ENCODE results near the gene AGMO.

The AGMO gene

GRCh38 chr7:15504351-15504750 is 57.5 kb downstream of the AGMO start:
- in situ Hi-C loops (cut with MboI; ENCODE audit: low sequenced_read_pairs), result no loop called here

DNA sequence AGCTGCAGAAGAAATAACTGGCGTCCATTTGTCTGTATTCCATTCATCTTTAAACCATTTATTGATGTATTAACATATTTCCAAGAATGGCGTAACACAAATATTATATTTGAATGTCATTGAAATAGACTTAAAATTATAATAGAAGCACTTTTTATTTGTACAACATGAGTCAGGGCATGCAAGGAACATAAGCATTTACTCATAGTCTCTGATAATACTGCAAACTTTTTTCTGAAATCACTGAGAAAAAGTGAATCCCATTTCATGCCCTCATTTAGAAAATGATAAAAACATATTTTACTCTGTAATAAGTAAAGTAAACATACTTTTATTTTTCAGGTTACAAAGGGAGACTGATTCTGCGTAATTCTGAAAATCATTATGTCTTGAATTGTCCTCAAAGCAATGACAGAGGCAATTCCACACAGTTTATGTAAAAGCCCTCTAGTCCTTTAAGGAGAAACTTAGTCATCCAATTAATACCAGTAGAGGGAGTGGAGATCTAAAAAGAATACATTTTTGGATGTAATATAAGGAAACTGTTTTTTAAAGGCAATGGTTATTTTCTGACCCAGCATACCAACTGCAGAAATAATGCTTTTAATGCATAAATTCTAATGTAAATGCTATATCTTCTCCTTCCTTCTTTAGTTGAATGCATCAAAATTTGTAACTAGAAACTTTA is 58.1 kb downstream of the AGMO start:
- in situ Hi-C loops (cut with MboI; ENCODE audit: low sequenced_read_pairs), result no loop called here

GRCh38 chr7:15498465-15498864 is 63.4 kb downstream of the AGMO start:
- in situ Hi-C loops (cut with MboI; ENCODE audit: low sequenced_read_pairs), result no loop called here

DNA sequence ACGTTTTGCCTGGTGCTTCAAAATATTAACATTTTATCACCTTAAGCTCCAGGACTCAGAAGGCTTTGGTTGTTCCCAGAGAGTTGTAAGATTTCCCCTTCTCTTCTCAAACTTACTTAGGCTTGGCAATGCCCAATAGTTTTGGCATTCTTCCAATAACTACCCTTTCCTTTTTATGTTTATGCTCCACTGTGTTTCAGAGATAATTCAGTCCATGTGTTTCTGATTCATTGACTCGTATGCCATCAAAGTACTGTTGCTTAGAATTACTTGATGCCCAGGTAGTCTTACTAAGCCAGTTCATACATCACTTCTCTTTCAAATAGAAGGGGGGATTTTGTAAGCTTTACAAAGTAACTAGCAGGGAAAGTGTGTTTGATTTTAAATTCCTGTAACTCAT is 66.6 kb downstream of the AGMO start:
- in situ Hi-C loops (cut with MboI; ENCODE audit: low sequenced_read_pairs), result no loop called here

DNA sequence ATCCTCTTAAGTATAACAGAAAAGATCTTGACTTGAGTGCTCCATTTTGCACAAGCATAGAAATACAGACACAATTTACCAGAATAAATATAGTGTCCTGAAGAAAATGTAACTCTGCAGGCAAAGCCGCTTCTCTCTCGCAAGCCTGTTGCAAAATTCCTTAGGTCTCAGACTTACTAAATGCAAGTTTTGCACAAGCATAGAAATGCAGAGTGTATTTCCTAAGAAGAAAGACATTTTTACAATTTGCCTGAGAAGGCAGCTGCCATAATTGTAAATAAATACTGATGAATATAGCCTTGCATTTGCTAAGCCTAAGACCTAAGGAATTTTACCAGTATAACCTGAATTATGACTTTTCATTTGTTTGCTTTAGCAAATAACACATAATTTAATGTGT is 67.1 kb downstream of the AGMO start:
- in situ Hi-C loops (cut with MboI; ENCODE audit: low sequenced_read_pairs), result no loop called here

GRCh38 chr7:15491361-15491760 is 70.5 kb downstream of the AGMO start:
- in situ Hi-C loops (cut with MboI; ENCODE audit: low sequenced_read_pairs), result no loop called here

GRCh38 chr7:15490291-15490690 is 71.5 kb downstream of the AGMO start:
- in situ Hi-C loops (cut with MboI; ENCODE audit: low sequenced_read_pairs), result no loop called here

GRCh38 chr7:15489861-15490260 is 72.0 kb downstream of the AGMO start:
- in situ Hi-C loops (cut with MboI; ENCODE audit: low sequenced_read_pairs), result no loop called here

GRCh38 chr7:15489383-15489782 is 72.4 kb downstream of the AGMO start:
- in situ Hi-C loops (cut with MboI; ENCODE audit: low sequenced_read_pairs), result no loop called here

DNA sequence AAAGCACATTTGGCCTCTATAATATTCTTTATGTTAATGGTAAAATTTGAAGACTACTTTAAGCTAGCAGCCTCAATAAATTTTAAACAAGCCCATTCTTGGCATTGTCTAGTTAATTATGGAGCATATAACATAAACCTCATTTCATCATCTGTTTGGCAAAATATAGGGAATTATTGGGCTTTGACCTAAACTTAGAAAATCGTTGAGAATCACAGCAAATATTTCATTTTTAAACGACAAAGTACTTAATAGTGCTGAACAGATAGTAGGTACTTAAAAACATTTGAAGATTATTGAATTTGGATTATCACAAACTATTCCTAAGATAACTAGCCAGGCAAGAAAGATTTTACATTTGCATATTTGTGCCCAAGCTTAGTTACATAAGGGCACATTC is 73.4 kb downstream of the AGMO start:
- in situ Hi-C loops (cut with MboI; ENCODE audit: low sequenced_read_pairs), result no loop called here

- in situ Hi-C loops (cut with MboI; ENCODE audit: low sequenced_read_pairs), result no loop called here
These were observed 73.9 kb downstream of the AGMO start for GRCh38 chr7:15487896-15488295.

DNA sequence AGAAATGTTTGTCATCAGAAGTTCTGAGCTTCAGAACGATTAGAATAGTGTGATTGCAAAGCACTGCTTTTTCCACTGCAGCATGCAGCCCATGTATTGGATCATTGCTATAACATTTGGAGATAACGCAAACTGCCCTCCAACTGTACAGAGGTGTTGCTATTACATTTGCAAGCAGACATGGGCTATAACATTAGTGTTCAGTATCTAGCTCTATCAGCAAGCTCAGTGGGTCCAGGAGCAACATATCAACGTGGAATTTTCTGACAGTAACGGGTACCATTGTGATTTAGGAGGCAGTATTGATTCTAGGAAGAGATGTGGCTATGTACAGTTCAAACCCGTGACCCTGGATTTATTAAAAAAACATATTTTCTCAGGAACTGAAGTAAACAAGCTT is 75.8 kb downstream of the AGMO start:
- in situ Hi-C loops (cut with MboI; ENCODE audit: low sequenced_read_pairs), result no loop called here

GRCh38 chr7:15485431-15485830 is 76.4 kb downstream of the AGMO start:
- in situ Hi-C loops (cut with MboI; ENCODE audit: low sequenced_read_pairs), result no loop called here

- in situ Hi-C loops (cut with MboI; ENCODE audit: low sequenced_read_pairs), result no loop called here
These were observed 80.7 kb downstream of the AGMO start for GRCh38 chr7:15481132-15481531.

- in situ Hi-C loops (cut with MboI; ENCODE audit: low sequenced_read_pairs), result no loop called here
These were observed 83.4 kb downstream of the AGMO start for GRCh38 chr7:15478401-15478800.

- in situ Hi-C loops (cut with MboI; ENCODE audit: low sequenced_read_pairs), result no loop called here
These were observed 85.3 kb downstream of the AGMO start for GRCh38 chr7:15476531-15476918.

DNA sequence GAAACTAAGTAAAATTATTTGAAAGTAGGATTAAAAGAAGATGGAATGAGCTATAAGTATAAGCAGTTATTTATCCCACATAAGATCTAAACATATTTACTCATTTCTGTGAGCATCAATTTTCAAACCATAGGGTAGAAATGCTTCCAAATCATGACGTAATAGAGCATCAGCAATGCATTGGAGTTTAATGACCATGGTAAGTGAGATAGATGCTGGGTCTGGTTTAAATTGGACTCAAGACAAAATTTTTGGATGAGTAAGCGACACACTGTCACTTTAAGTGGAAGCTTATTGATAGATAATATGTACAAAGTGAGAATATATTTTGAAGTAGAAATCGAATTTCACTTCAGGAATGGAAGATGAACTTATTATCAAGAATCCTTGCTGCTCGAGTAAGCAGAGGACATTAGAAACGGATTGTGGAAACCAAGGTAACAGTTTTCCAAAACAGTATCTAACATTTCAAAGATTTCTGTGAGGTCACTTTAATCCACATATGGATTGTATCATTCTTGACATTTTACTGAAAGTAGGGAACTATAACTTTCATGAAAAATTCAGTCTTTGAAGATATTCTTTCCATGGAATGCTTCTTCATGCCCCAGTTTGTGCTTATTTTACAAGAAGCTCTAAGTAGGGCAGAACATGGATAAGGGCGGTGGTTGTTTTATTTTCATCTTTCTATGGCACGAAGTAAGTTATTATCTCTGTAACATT is 85.8 kb downstream of the AGMO start:
- in situ Hi-C loops (cut with MboI; ENCODE audit: low sequenced_read_pairs), result no loop called here

GRCh38 chr7:15471669-15471950 is 90.2 kb downstream of the AGMO start:
- in situ Hi-C loops (cut with MboI; ENCODE audit: low sequenced_read_pairs), result no loop called here

- in situ Hi-C loops (cut with MboI; ENCODE audit: low sequenced_read_pairs), result no loop called here
These were observed 90.8 kb downstream of the AGMO start for GRCh38 chr7:15470825-15471668.

- in situ Hi-C loops (cut with MboI; ENCODE audit: low sequenced_read_pairs), result no loop called here
These were observed 97.1 kb downstream of the AGMO start for GRCh38 chr7:15464667-15465121.

DNA sequence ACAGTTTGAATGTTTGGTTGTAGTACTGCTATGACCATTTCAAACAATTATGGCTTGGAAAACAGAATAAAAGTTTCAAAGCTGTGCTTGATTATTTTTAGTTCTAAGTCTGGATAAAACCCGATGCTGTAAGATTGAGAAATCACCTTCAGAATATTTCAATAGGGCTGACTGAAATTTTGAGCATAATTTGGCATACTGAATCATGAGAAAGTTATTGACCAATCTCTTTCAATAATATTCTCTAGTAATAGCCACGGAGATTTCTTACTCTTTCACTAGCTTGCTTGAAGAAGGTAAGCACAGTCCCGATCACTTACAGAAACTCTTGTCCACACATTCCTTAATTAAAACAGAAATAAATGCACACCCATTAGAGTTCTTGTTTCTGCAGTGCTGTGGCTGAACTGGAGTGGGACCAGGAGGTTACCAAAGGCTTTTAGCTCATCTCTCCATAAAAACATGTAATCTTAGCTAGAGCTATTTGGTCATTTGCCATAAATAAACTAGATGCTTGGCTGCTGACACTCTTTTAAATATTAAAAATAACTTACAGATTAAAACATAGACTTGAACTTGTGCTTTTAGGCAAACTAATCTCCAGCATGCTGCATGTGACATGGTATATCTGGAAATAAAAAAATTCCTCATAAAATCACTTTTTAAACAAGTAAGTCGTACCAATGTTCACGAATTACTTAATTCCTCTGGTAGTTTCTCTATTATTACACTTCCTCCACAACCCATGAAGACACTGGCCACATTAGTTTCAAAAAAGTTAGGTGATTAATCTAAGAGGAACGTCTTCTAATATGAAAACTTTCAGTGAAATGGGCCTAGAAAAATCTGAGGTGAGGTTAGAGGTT is 97.8 kb downstream of the AGMO start:
- in situ Hi-C loops (cut with MboI; ENCODE audit: low sequenced_read_pairs), result no loop called here

All from hTERT RPE-1 (cell line).